Hair follicular keratinocyte (primary cell): ENCODE results near the gene DUS3L. TPM values are rescaled to one million over a fixed set of nuclear protein-coding genes. Genes with fewer than 3 reads are reported as not detected.

Experiments
- total RNA-seq: library from RNA; depleted of rRNA; stranded (reverse); fragments of >200 nt; gene quantifications from 2 replicates; pipeline ENCODE4 v1.2.3, GENCODE V29; 2015

Gene DUS3L
- total RNA-seq = 25.5 and 37.9 TPM in 2 replicates

GRCh38 chr19:5790559-5791520, at the start of gene DUS3L:
Gene DUS3L, minus strand, starts transcription at chr19:5791163. Its CDS starts 22 bp downstream, at chr19:5791141.

GRCh38 chr19:5839065-5840017, 48.4 kb upstream of the DUS3L start, which contains the start of gene FUT6:
Gene FUT6, minus strand, starts transcription at chr19:5839702. Its CDS starts 7,135 bp downstream, at chr19:5832567.

GRCh38 chr19:5804516-5805461, 13.8 kb upstream of the DUS3L start, which contains the start of gene NRTN:
Gene NRTN, plus strand, starts transcription at chr19:5805067. Its CDS starts 19,099 bp downstream, at chr19:5824166.

GRCh38 chr19:5784581-5785147, 6.3 kb downstream of the DUS3L start, which contains the start of gene PRR22:
Gene PRR22, minus strand, starts transcription at chr19:5784746. Its CDS starts 86 bp downstream, at chr19:5784660.

Other genes with a start within 250 kb of the DUS3L start
- gene TINCR, start 223.2 kb downstream of the DUS3L start, total RNA-seq = 1.1 and 4.1 TPM in 2 replicates
- 7.7 and 11.3 TPM in 2 replicates for gene SAFB2, start 168.4 kb downstream of the DUS3L start, total RNA-seq
- gene SAFB, start 168.1 kb downstream of the DUS3L start, total RNA-seq = 18.0 and 39.8 TPM in 2 replicates
- gene MICOS13, start 110.6 kb downstream of the DUS3L start, total RNA-seq = 52.2 and 59.2 TPM in 2 replicates
- 5.0 and 16.0 TPM in 2 replicates for gene HSD11B1L, start 110.1 kb downstream of the DUS3L start, total RNA-seq
- gene RPL36, start 100.9 kb downstream of the DUS3L start, total RNA-seq = 1,765 and 1,895 TPM in 2 replicates
- gene LONP1, start 71.0 kb downstream of the DUS3L start, total RNA-seq = 100 and 119 TPM in 2 replicates
- not detected in 2 replicates for gene CATSPERD, start 70.5 kb downstream of the DUS3L start, total RNA-seq
- gene PRR22, start 6.4 kb downstream of the DUS3L start, total RNA-seq = 0.16 and 2.1 TPM in 2 replicates
- not detected in 2 replicates for gene NRTN, start 13.9 kb upstream of the DUS3L start, total RNA-seq
- gene FUT6, start 48.5 kb upstream of the DUS3L start, total RNA-seq = not detected in 2 replicates
- gene FUT3, start 60.3 kb upstream of the DUS3L start, total RNA-seq = 0.31 TPM in 1 of 2 replicates, not detected in the other
- not detected in 2 replicates for gene FUT5, start 79.4 kb upstream of the DUS3L start, total RNA-seq
- gene NDUFA11, start 112.6 kb upstream of the DUS3L start, total RNA-seq = 274 and 382 TPM in 2 replicates
- 2.5 and 5.4 TPM in 2 replicates for gene VMAC, start 113.7 kb upstream of the DUS3L start, total RNA-seq
- gene CAPS, start 123.1 kb upstream of the DUS3L start, total RNA-seq = 0.84 and 1.6 TPM in 2 replicates
- gene RANBP3, start 187.0 kb upstream of the DUS3L start, total RNA-seq = 35.9 and 57.9 TPM in 2 replicates